Heart left ventricle (tissue), 13 donors: ENCODE measurements around the gene ACSF3.
"Not testable (repeated sequence)": the region's sequence is repeated elsewhere in the genome, so short reads cannot be mapped to it uniquely, and the experiment has no call there.

Source experiments
- CTCF ChIP-seq, 12 donors: fragments of 200-600 bp; sonication (generic) in 4 of 12; IDR thresholded peaks; one replicate each; pipeline versions ENCODE4 v1.5.0 to v1.8.0; 2018 to 2022; ENCODE audit warnings: antibody characterized with exemption in 12 of 12, mild to moderate bottlenecking in 5 of 12
- POLR2A ChIP-seq, 2 donors: fragments of 450-650 bp; IDR thresholded peaks; one replicate each; pipeline ENCODE4 v1.6.1; 2017; ENCODE audit warnings: antibody characterized with exemption in 2 of 2, mild to moderate bottlenecking in 2 of 2, moderate library complexity in 2 of 2
- donor health status: ischemic (EF 13 %, LVEDD 7.1; RV severe dilation, severe dysfunction).
- donor health status: DM: no; HTN: yes; CAD: no.
- donor health status: DM: no; HTN: no; CAD: no.
- donor health status: ischemic (EF 25% LVEDD 6.9; RV normal size, moderate dysfunction).
- donor health status: ischemic (EF 25% LVEDD 5.7; RV mildly dilated, moderate dysfunction).
- donor health status: ischemic (EF 35%, LVEDD 5.7; RV mildly dilated, moderate dysfunction).
- donor health status: nonischemic (EF 11% LVEDD 7.7; RV severe dilation, severe dysfunction).
- donor health status: DM: yes; HTN: yes; CAD: no.
- donor health status: PGD.
- donor health status: ischemic (EF 29% LVEDD 5.4; RV normal size, mild dysfunction).
- donor health status: nonischemic (EF 23%, LVEDD 6.1; RV moderate dilation, normal function).

DNA sequence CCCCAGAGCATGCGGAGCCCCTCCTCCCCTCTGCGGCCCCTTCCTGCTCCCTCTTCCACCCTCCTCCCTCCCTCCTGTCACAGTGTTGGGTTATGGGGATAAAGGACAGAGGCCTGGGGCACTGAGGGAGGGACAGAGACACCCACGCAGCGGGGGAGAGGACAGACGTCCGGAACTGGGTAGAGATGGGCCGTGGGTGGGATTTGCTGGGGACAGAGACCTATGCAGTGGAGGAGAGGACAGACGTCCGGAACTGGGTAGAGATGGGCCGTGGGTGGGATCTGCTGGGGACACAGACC lies 72.0 kb downstream of the ACSF3 start:
- TF ChIP-seq CTCF, POLR2A (IDR thresholded peaks at IDR 0.05): not testable (repeated sequence)
